ENCODE data around the gene SMIM27. TPM values are rescaled to one million over a fixed set of nuclear protein-coding genes. Genes with fewer than 3 reads are reported as not detected.
"Not testable (repeated sequence)": the region's sequence is repeated elsewhere in the genome, so short reads cannot be mapped to it uniquely, and the experiment has no call there.

Gene SMIM27
- total and polyA plus RNA-seq, 7 donors = 1.8 to 20.4 (median 7.8) TPM

- H3K9me3 ChIP-seq = no peaks in the 10 kb centered on the region
- no peak overlapping the region for H3K27ac ChIP-seq
- H3K27me3 ChIP-seq = no peaks in the 10 kb centered on the region
- no peak overlapping the region for H3K4me3 ChIP-seq
- no peaks in the 10 kb centered on the region for H3K4me1 ChIP-seq
- TF ChIP-seq CTCF (IDR thresholded peaks at IDR 0.05) (no peak), EP300 (IDR thresholded peaks at IDR 0.05) (no peak), POLR2AphosphoS5 (IDR thresholded peaks at IDR 0.05) (no peak), POLR2A (IDR thresholded peaks at IDR 0.05) (no peak)
- intact Hi-C loops (cut with DNase I) = no loop called here
- DNase-seq = no peak
- no peaks in the 10 kb centered on the region for H3K36me3 ChIP-seq
Observed at GRCh38 chr9:32516241-32516640, 35.9 kb upstream of the SMIM27 start.

- no peaks in the 10 kb centered on the region for H3K27me3 ChIP-seq
- TF ChIP-seq CTCF (IDR thresholded peaks at IDR 0.05) (no peak), EP300 (IDR thresholded peaks at IDR 0.05) (no peak), POLR2AphosphoS5 (IDR thresholded peaks at IDR 0.05) (no peak), POLR2A (IDR thresholded peaks at IDR 0.05) (no peak)
- no peak overlapping the region for H3K4me3 ChIP-seq
- intact Hi-C loops (cut with DNase I) = no loop called here
- 94 to 95% methylated on average over 1 of the region's 1 CpG for WGBS, 2 donors
- H3K27ac ChIP-seq = no peak overlapping the region
- H3K9me3 ChIP-seq = no peaks in the 10 kb centered on the region
- peaks cover 0 to 4% (median 0%) of the 10 kb centered on the region in 4 donors for H3K4me1 ChIP-seq
- no peak for DNase-seq
- H3K36me3 ChIP-seq = no peaks in the 10 kb centered on the region
Observed at GRCh38 chr9:32518276-32518675, 33.9 kb upstream of the SMIM27 start.

- H3K4me3 ChIP-seq = no peak overlapping the region
- TF ChIP-seq CTCF (IDR thresholded peaks at IDR 0.05) = no peak
- no peak for TF ChIP-seq POLR2A (IDR thresholded peaks at IDR 0.05)
- TF ChIP-seq POLR2AphosphoS5 (IDR thresholded peaks at IDR 0.05) = no peak
- no peak for TF ChIP-seq EP300 (IDR thresholded peaks at IDR 0.05)
- DNase-seq = no peak
- H3K27ac ChIP-seq = no peak overlapping the region
- intact Hi-C loops (cut with DNase I) = no loop called here
- H3K9me3 ChIP-seq = no peaks in the 10 kb centered on the region
- H3K36me3 ChIP-seq = no peaks in the 10 kb centered on the region
- WGBS, 2 donors = 38% methylated on average over 1 of the region's 1 CpG
- H3K4me1 ChIP-seq = peaks cover 0 to 33% (median 20%) of the 10 kb centered on the region in 4 donors
- H3K27me3 ChIP-seq = no peaks in the 10 kb centered on the region
Observed at GRCh38 chr9:32523910-32524309, 28.2 kb upstream of the SMIM27 start.

GRCh38 chr9:32524558-32524891 lies 27.6 kb upstream of the SMIM27 start:
- intact Hi-C loops (cut with DNase I); DNase-seq; H3K27me3 ChIP-seq; H3K36me3 ChIP-seq; H3K9me3 ChIP-seq: not testable (repeated sequence)
- Histone ChIP-seq H3K27ac (peak overlapping the region in 3 of 4 donors; percentile 83 to 91 (median 87)), H3K4me3 (peak overlapping the region in 3 of 4 donors; percentile 59 to 69 (median 64)), H3K4me1 (peaks cover 0 to 33% (median 20%) of the 10 kb centered on the region in 4 donors)
- WGBS, 2 donors = 94 to 95% methylated on average over 11 of the region's 11 CpGs

GRCh38 chr9:32524892-32525708 lies 27.0 kb upstream of the SMIM27 start:
- H3K36me3 ChIP-seq = no peaks in the 10 kb centered on the region
- H3K27me3 ChIP-seq = no peaks in the 10 kb centered on the region
- H3K9me3 ChIP-seq = no peaks in the 10 kb centered on the region
- intact Hi-C loops (cut with DNase I) = no loop called here
- no peak for TF ChIP-seq POLR2A (IDR thresholded peaks at IDR 0.05)
- TF ChIP-seq CTCF (IDR thresholded peaks at IDR 0.05) = no peak
- TF ChIP-seq EP300 (IDR thresholded peaks at IDR 0.05) = no peak
- TF ChIP-seq POLR2AphosphoS5 (IDR thresholded peaks at IDR 0.05) = no peak
- peak overlapping the region; percentile 55 to 69 (median 62) for H3K4me3 ChIP-seq
- 18 to 28% methylated on average over 22 of the region's 22 CpGs for WGBS, 2 donors
- DNase-seq = no peak
- H3K4me1 ChIP-seq = peaks cover 0 to 33% (median 20%) of the 10 kb centered on the region in 4 donors
- peak overlapping the region; percentile 83 to 91 (median 86) for H3K27ac ChIP-seq

Measured in sigmoid colon (tissue), 7 donors.